Ishikawa (cell line): ENCODE results near the gene C17orf114.

Experiments
- CEBPB ChIP-seq: IDR thresholded peaks from 2 replicates; pipeline ENCODE4 v1.6.1; 2012
- CREB1 ChIP-seq: IDR thresholded peaks from 2 replicates; pipeline ENCODE4 v1.6.1; 2012; ENCODE audit warnings: low read depth
- EGR1 ChIP-seq: IDR thresholded peaks from 2 replicates; pipeline ENCODE4 v1.6.1; 2012
- EP300 ChIP-seq: IDR thresholded peaks from 2 replicates; pipeline ENCODE4 v1.6.1; 2012; ENCODE audit warnings: borderline replicate concordance
- FOXM1 ChIP-seq: IDR thresholded peaks from 2 replicates; pipeline ENCODE4 v1.6.1; 2012; ENCODE audit warnings: low read depth, borderline replicate concordance
- MAX ChIP-seq: IDR thresholded peaks from 2 replicates; pipeline ENCODE4 v1.6.1; 2012
- NFIC ChIP-seq: IDR thresholded peaks from 2 replicates; pipeline ENCODE4 v1.6.1; 2012
- RAD21 ChIP-seq: IDR thresholded peaks from 2 replicates; pipeline ENCODE4 v1.6.1; 2012; ENCODE audit warnings: low read depth
- TAF1 ChIP-seq: IDR thresholded peaks from 2 replicates; pipeline ENCODE4 v1.6.1; 2012; ENCODE audit warnings: low read depth, mild to moderate bottlenecking
- TCF12 ChIP-seq: IDR thresholded peaks from 2 replicates; pipeline ENCODE4 v1.6.1; 2012; ENCODE audit warnings: low read depth
- TEAD4 ChIP-seq: IDR thresholded peaks from 2 replicates; pipeline ENCODE4 v1.6.1; 2012
- USF1 ChIP-seq: IDR thresholded peaks from 2 replicates; pipeline ENCODE4 v1.6.1; 2012
- YY1 ChIP-seq: IDR thresholded peaks from 2 replicates; pipeline ENCODE4 v1.6.1; 2012; ENCODE audit warnings: low read depth
- ZBTB7A ChIP-seq: IDR thresholded peaks from 2 replicates; pipeline ENCODE4 v1.6.1; 2012; ENCODE audit warnings: low read depth
- TF ChIP-seq, protein P1 (sequence below): IDR thresholded peaks from 2 replicates; pipeline ENCODE4 v1.6.1; 2012; ENCODE audit warnings: low read depth, mild to moderate bottlenecking

The C17orf114 gene

GRCh38 chr17:4790705-4791088 is 11.4 kb downstream of the C17orf114 start:
- TF ChIP-seq EP300 (no peak), CREB1 (no peak), MAX (no peak), ZBTB7A (no peak), CEBPB (no peak), FOXM1 (no peak), USF1 (no peak), YY1 (no peak), EGR1 (no peak), RAD21 (no peak), TEAD4 (no peak), TCF12 (no peak), NFIC (no peak), TAF1 (no peak)
- TF ChIP-seq, protein P1, sequence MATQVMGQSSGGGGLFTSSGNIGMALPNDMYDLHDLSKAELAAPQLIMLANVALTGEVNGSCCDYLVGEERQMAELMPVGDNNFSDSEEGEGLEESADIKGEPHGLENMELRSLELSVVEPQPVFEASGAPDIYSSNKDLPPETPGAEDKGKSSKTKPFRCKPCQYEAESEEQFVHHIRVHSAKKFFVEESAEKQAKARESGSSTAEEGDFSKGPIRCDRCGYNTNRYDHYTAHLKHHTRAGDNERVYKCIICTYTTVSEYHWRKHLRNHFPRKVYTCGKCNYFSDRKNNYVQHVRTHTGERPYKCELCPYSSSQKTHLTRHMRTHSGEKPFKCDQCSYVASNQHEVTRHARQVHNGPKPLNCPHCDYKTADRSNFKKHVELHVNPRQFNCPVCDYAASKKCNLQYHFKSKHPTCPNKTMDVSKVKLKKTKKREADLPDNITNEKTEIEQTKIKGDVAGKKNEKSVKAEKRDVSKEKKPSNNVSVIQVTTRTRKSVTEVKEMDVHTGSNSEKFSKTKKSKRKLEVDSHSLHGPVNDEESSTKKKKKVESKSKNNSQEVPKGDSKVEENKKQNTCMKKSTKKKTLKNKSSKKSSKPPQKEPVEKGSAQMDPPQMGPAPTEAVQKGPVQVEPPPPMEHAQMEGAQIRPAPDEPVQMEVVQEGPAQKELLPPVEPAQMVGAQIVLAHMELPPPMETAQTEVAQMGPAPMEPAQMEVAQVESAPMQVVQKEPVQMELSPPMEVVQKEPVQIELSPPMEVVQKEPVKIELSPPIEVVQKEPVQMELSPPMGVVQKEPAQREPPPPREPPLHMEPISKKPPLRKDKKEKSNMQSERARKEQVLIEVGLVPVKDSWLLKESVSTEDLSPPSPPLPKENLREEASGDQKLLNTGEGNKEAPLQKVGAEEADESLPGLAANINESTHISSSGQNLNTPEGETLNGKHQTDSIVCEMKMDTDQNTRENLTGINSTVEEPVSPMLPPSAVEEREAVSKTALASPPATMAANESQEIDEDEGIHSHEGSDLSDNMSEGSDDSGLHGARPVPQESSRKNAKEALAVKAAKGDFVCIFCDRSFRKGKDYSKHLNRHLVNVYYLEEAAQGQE: no peak

DNA sequence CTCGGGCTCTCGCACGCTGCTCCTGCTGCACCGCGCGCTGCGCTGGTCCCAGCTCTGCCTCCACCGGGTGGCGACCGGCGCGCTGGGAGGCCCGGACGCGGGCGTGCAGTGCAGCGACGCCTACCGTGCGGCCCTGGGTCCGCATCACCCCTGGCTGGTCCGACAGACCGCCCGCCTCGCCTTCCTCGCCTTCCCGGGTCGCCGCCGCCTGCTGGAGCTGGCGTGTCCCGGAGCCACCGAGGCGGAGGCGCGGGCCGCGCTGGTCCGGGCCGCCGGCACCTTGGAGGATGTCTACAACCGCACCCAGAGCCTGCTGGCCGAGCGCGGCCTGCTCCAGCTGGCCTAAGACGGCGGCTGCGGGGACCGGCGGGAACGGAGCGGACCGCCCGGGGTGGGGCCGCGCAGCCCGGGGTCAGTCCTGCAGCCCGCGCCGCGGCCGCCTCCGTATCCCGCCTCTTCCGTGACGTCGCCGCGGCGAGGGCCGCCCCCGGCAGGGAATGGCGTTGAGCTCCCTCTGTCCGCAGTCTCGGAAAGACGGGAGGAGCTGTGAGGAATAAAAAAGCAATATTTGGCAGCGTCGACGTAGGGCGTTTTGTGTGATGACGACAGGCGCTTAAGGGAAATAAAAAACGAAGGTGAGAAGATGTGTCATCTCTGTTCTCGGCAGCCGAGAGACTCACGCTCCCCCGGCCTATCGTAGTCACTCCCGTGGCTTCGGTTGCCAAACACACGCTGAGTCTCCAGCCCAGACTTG is 12.0 kb downstream of the C17orf114 start:
- TF ChIP-seq TEAD4 (0 out of 2 replicates have a peak, but pooled peaks have one; percentile 14), CREB1 (peak; percentile 65), RAD21 (no peak), MAX (peak; percentile 37; the same call in 1 of the 2 replicates), YY1 (peak; percentile 55; the same call in 1 of the 2 replicates), ZBTB7A (no peak), TAF1 (no peak), USF1 (0 out of 2 replicates have a peak, but pooled peaks have one; percentile 6), NFIC (no peak)

DNA sequence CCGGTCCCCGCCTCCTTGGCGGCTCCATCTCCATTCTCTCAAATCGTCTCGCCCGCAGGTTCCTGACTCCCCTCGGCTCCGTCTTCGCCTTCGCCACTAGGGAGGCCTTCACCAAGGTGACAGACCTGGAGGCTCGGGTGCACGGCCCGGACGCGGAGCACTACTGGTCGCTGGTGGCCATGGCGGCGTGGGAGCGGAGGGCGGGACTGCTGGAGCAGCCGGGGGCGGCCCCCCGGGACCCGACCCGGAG is 12.5 kb downstream of the C17orf114 start:
- no peak for TF ChIP-seq TAF1
- TF ChIP-seq FOXM1: no peak
- TF ChIP-seq TCF12: 0 out of 2 replicates have a peak, but pooled peaks have one; percentile 15
- peak; percentile 75 for TF ChIP-seq YY1
- no peak for TF ChIP-seq CREB1
- TF ChIP-seq TEAD4: no peak

- no peak for TF ChIP-seq EP300
- TF ChIP-seq TCF12: no peak
- no peak for TF ChIP-seq EGR1
Measured at GRCh38 chr17:4788807-4789700, 13.1 kb downstream of the C17orf114 start, which contains the start of gene GLTPD2. TSS of gene GLTPD2 (plus strand) at chr17:4788964. CDS start at chr17:4789012, 48 bp downstream.

GRCh38 chr17:4788159-4788806 is 13.8 kb downstream of the C17orf114 start:
- no peak for TF ChIP-seq MAX
- no peak for TF ChIP-seq EP300
- no peak for TF ChIP-seq CREB1
- TF ChIP-seq ZBTB7A: no peak
- TF ChIP-seq, protein P1: no peak
- no peak for TF ChIP-seq YY1
- no peak for TF ChIP-seq CEBPB
- TF ChIP-seq USF1: no peak
- TF ChIP-seq TCF12: no peak
- no peak for TF ChIP-seq FOXM1
- TF ChIP-seq TAF1: no peak
